Measurements from ENCODE around the gene FANCL.
A peak's percentile ranks its signal among the peaks of the same experiment; 100 is the strongest.

GRCh38 chr2:58240670-58241545 lies at the start of gene FANCL:
- TF ChIP-seq POLR2A (IDR thresholded peaks at IDR 0.05) (peak in 1 of 2 donors; percentile 59), CTCF (IDR thresholded peaks at IDR 0.05) (peak in 1 of 12 donors; percentile 6)

Data from heart left ventricle (tissue), 13 donors.